Uterus (tissue), 2 donors: Measurements from ENCODE around the gene SNRK.

ENCODE experiments used
- CTCF ChIP-seq, 4 experiments: fragments of 200-600 bp in 2 of 4; fragments of 450-650 bp in 2 of 4; sonication (generic) in 2 of 4; IDR thresholded peaks; one replicate each; pipeline ENCODE4 v1.5.1; 2016 to 2019; ENCODE audit warnings: antibody characterized with exemption in 4 of 4, mild to moderate bottlenecking in 2 of 4, moderate library complexity in 1 of 4
- POLR2A ChIP-seq, 2 donors: fragments of 450-650 bp; IDR thresholded peaks; one replicate each; pipeline ENCODE4 v1.6.1; 2016; ENCODE audit warnings: antibody characterized with exemption in 2 of 2, mild to moderate bottlenecking in 1 of 2, moderate library complexity in 1 of 2

DNA sequence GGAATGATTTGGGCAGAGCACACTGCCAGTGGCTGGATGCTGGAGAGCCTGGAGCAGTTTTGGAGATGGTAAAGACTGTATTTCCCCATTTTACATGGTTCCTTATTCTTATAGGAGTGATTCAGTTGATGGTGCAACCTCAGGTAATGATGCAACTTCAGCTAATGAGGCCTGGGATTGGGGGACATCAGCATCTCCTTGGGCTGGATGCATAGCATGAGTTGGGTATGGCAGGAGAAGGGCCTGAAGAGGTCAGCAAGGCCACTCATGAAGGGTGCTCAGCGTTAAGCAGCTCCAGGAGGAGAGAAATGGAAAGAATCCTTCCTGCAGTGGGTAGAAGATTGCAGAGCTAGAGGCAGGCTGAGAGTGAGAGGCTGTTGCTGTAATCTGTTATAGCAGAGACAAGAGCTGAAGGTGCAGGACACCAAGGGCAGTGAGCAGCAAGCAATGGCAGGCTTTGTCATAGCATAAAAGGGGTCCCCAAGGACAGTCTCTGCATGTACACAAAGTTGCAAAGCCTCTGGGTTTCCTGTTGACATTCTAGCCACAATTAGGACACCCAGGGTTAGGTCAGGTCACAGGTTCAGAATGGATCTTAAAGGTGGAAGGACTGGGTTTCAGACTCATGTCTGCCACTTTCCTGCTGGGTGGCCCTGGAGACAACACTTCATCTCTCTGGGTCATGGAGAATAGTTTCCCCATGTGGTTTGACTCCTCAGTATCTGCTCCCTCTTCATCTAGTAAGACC is 29.5 kb upstream of the SNRK start:
- TF ChIP-seq POLR2A (IDR thresholded peaks at IDR 0.05): no peak
- TF ChIP-seq CTCF (IDR thresholded peaks at IDR 0.05): no peak
